OCI-LY3 (cell line): ENCODE results near the gene RBM48.
A peak's percentile ranks its signal among the peaks of the same experiment; 100 is the strongest.
"Not testable (repeated sequence)": the region's sequence is repeated elsewhere in the genome, so short reads cannot be mapped to it uniquely, and the experiment has no call there.

ENCODE experiments used
- H2AFZ ChIP-seq: fragments of 200-600, 300-600 bp; shearing (Covaris generic); 2 replicates; pipeline ENCODE4 v1.6.0; 2014; ENCODE audit warnings: antibody characterized with exemption, low read depth, low read length
- H3K27ac ChIP-seq: fragments of 200-600, 300-600 bp; sonication (generic); 2 replicates; pipeline ENCODE4 v1.5.1; 2014; ENCODE audit warnings: mild to moderate bottlenecking, low read length, moderate library complexity, mixed read lengths
- H3K27me3 ChIP-seq: fragments of 200-600, 300-600 bp; sonication (generic); 2 replicates; pipeline ENCODE4 v1.6.1; 2014; ENCODE audit warnings: low read depth, low read length, mixed read lengths
- H3K36me3 ChIP-seq: fragments of 200-600, 300-600 bp; sonication (generic); replicated peaks from 2 replicates; pipeline ENCODE3; 2014; ENCODE audit warnings: low read depth, low read length, mixed read lengths
- H3K4me1 ChIP-seq: fragments of 300-600, 200-600 bp; sonication (generic); 2 replicates; pipeline ENCODE4 v1.6.1; 2014; ENCODE audit warnings: low read length, mixed read lengths
- H3K4me2 ChIP-seq: fragments of 200-600, 300-600 bp; sonication (generic); 2 replicates; pipeline ENCODE4 v1.6.1; 2014; ENCODE audit warnings: low read length, mixed read lengths
- H3K4me3 ChIP-seq: fragments of 300-600, 200-600 bp; sonication (generic); 2 replicates; pipeline ENCODE4 v1.5.1; 2014; ENCODE audit warnings: antibody characterized with exemption, mild to moderate bottlenecking, low read length, moderate library complexity
- H3K79me2 ChIP-seq: fragments of 300-600, 200-600 bp; shearing (Covaris generic); 2 replicates; pipeline ENCODE4 v1.6.1; 2014; ENCODE audit warnings: mild to moderate bottlenecking, low read length, mixed read lengths
- H3K9ac ChIP-seq: fragments of 300-600, 200-600 bp; shearing (Covaris generic); 2 replicates; pipeline ENCODE4 v1.6.0; 2014; ENCODE audit warnings: mild to moderate bottlenecking, low read length, moderate library complexity
- H3K9me3 ChIP-seq: fragments of 200-600, 300-600 bp; shearing (Covaris generic); 2 replicates; pipeline ENCODE4 v1.6.1; 2014; ENCODE audit warnings: low read length, mixed read lengths; ENCODE audit not compliant: insufficient read depth
- H4K20me1 ChIP-seq: fragments of 200-600, 300-600 bp; sonication (generic); 2 replicates; pipeline ENCODE4 v1.6.1; 2016; ENCODE audit warnings: low read length, mixed read lengths; ENCODE audit not compliant: insufficient read depth
- EZH2phosphoT487 ChIP-seq: fragments of 200-600 bp; shearing (Covaris generic); IDR thresholded peaks from 2 replicates; pipeline ENCODE4 v1.6.1; 2018; ENCODE audit warnings: antibody characterized with exemption, mixed run types, low read depth
- TF ChIP-seq, protein P1 (sequence below): fragments of 200-600, 300-600 bp; sonication (generic); IDR thresholded peaks from 2 replicates; pipeline ENCODE4 v1.5.1; 2014; ENCODE audit warnings: antibody characterized with exemption, low read length, low read depth

RBM48 gene

DNA sequence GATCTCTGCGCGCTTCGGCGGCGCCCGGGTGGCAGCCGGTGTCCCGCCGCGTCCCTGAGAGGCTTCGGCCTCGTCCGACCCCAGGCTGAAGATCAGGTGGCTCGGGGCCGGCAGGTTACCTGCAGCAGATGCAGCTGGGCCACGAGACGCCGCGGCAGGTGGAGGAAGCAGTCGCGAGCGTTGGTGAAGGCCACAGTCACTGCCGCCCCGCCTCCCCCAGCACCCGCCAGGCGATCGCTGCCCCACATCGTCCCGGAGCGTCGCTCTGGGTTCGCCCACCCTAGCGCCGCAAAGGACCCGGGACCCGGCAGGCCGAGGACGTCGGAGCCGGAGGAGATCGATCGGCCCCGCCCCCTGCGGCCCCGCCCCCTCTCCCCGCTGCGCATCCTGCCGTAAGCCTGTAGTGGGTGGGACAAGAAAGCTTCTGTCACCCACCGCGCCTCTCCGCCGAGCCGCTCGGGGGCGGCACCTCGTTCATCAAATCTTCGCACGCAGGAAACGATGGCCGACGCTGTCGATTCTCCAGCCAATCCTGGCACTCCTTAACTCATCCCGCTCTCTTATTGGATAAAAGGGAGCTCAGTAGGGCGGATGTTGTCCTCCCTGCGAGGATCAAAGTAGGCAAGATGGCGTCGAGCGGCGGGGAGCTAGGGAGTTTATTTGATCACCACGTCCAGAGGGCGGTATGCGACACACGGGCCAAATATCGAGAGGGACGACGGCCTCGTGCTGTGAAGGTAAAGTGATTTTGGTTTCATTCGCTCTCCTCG is at the start of gene RBM48, which contains the start of gene PEX1:
Gene RBM48, plus strand, starts transcription at position 608 of the 770 bp plus-strand sequence. Its CDS starts 19 bp downstream, at position 627.
Gene PEX1, minus strand, starts transcription at position 333 of the 770 bp plus-strand sequence. Its CDS starts 85 bp downstream, at position 248.
- Histone ChIP-seq H3K4me2 (peak within 1 kb of the TSS; percentile 94), H3K27ac (peak within 1 kb of the TSS; percentile 33), H4K20me1 (no peaks in the 10 kb centered on the region), H3K4me1 (peaks cover 12% of the 10 kb centered on the region), H3K9me3 (no peaks in the 10 kb centered on the region), H3K27me3 (no peaks in the 10 kb centered on the region), H3K9ac (peak within 1 kb of the TSS; percentile 73), H3K36me3 (peaks cover 13% of the 10 kb centered on the region), H3K4me3 (peak within 1 kb of the TSS; percentile 90), H2AFZ (peak within 1 kb of the TSS; percentile 87), H3K79me2 (peaks cover 24% of the 10 kb centered on the region)
- TF ChIP-seq, protein P1, sequence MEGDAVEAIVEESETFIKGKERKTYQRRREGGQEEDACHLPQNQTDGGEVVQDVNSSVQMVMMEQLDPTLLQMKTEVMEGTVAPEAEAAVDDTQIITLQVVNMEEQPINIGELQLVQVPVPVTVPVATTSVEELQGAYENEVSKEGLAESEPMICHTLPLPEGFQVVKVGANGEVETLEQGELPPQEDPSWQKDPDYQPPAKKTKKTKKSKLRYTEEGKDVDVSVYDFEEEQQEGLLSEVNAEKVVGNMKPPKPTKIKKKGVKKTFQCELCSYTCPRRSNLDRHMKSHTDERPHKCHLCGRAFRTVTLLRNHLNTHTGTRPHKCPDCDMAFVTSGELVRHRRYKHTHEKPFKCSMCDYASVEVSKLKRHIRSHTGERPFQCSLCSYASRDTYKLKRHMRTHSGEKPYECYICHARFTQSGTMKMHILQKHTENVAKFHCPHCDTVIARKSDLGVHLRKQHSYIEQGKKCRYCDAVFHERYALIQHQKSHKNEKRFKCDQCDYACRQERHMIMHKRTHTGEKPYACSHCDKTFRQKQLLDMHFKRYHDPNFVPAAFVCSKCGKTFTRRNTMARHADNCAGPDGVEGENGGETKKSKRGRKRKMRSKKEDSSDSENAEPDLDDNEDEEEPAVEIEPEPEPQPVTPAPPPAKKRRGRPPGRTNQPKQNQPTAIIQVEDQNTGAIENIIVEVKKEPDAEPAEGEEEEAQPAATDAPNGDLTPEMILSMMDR: peak; percentile 70
- no peak for TF ChIP-seq EZH2phosphoT487

DNA sequence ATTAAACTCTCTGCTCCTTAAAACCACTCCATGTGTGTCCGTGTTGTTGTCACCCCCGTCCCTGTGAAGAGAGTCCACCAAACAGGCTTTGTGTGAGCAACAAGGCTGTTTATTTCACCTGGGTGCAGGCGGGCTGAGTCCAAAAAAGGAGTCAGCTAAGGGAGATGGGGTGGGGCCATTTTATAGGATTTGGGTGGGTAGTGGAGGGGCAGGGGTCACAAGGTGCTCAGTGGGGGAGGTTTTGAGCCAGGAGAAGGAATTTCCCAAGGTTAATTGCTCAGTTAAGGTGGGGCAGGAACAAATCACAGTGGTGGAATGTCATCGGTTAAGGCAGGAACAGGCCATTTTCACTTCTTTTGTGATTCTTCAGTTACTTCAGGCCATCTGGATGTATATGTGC is 49.4 kb upstream of the RBM48 start:
- H3K4me2 ChIP-seq, H3K27me3 ChIP-seq, H3K4me1 ChIP-seq, H3K9me3 ChIP-seq, H3K4me3 ChIP-seq, H2AFZ ChIP-seq, H3K9ac ChIP-seq, H3K36me3 ChIP-seq, H3K27ac ChIP-seq, H4K20me1 ChIP-seq, H3K79me2 ChIP-seq: not testable (repeated sequence)

GRCh38 chr7:92483624-92484023 is 45.0 kb upstream of the RBM48 start:
- not testable (repeated sequence) for H3K9ac ChIP-seq, H4K20me1 ChIP-seq, H3K27me3 ChIP-seq, H3K4me2 ChIP-seq, H3K79me2 ChIP-seq, H3K9me3 ChIP-seq, H3K27ac ChIP-seq, H3K4me3 ChIP-seq, H3K4me1 ChIP-seq, H2AFZ ChIP-seq
- H3K36me3 ChIP-seq: peaks cover 13% of the 10 kb centered on the region

DNA sequence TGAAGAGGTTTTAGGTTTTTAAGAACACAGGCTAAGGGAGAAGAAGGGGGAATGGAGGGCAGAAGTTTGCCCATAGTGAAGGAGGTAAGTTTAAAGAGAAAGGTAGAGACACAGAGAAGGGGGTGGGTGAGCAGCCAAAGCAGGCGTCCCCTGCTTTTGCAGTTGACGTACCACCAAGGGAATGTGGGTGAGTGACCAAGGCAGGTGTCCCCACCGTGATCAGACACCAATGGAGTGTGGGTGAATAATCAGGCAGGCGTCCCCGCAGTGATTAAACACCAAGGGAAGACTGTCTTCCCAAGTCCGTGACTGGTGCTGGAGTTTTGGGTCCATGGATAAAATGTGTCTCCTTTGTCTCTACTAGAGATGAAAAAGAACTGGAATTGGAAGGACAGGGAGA is 44.4 kb upstream of the RBM48 start:
- not testable (repeated sequence) for H3K4me2 ChIP-seq, H3K27ac ChIP-seq, H3K27me3 ChIP-seq, H3K9ac ChIP-seq, H3K4me3 ChIP-seq, H3K4me1 ChIP-seq, H2AFZ ChIP-seq, H3K9me3 ChIP-seq, H3K79me2 ChIP-seq, H4K20me1 ChIP-seq
- H3K36me3 ChIP-seq: peaks cover 14% of the 10 kb centered on the region

GRCh38 chr7:92485267-92485892 is 43.2 kb upstream of the RBM48 start:
- H3K9me3 ChIP-seq: no peaks in the 10 kb centered on the region
- H3K27me3 ChIP-seq: no peaks in the 10 kb centered on the region
- no peaks in the 10 kb centered on the region for H3K79me2 ChIP-seq
- no peak overlapping the region for H3K4me2 ChIP-seq
- H3K4me3 ChIP-seq: no peak overlapping the region
- no peaks in the 10 kb centered on the region for H3K4me1 ChIP-seq
- no peak overlapping the region for H3K27ac ChIP-seq
- no peaks in the 10 kb centered on the region for H4K20me1 ChIP-seq
- no peak for TF ChIP-seq EZH2phosphoT487
- TF ChIP-seq, protein P1: no peak
- no peak overlapping the region for H3K9ac ChIP-seq
- no peak overlapping the region for H2AFZ ChIP-seq
- peaks cover 17% of the 10 kb centered on the region for H3K36me3 ChIP-seq
